ENCODE data around the gene SERTAD4.

DNA sequence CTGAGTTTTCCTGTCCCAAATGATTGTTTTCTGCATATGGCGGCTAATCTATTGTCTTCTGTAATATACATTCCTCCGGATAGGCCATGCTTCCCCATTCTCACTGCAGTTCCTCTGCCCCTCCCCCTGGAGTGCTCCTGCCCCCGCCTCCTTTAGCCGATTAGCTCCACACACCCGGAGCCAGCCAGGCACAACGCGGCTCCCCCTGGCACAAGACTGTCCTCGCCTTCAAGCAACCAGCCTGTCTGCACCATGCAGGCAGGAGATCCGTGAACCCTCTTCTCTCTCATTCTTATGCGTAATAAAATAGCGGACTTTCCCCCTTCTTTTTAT, 18.0 kb downstream of the SERTAD4 start:
- TF ChIP-seq EZH2 (IDR thresholded peaks at IDR 0.05; ENCODE audit: insufficient read depth, poor library complexity, severe bottlenecking): no peak
- TF ChIP-seq EZH2phosphoT487 (IDR thresholded peaks at IDR 0.05; ENCODE audit: insufficient read depth, low read depth): no peak

All from GM23248 (cell line).